GM21737 (cell line): ENCODE data around the gene PRDM2.

Experiments
- ATAC-seq: cut with Tn5 transposase; IDR thresholded peaks from one replicate; pipeline ENCODE4 v1.9.1; 2021; ENCODE audit warnings: mild to moderate bottlenecking, moderate library complexity; ENCODE audit not compliant: unreplicated experiment

PRDM2 gene

GRCh38 chr1:13832100-13832499, 132.1 kb downstream of the PRDM2 start:
- ATAC-seq = no peak

GRCh38 chr1:13832536-13832935, 132.5 kb downstream of the PRDM2 start:
- ATAC-seq = no peak

- ATAC-seq = no peak
Measured at GRCh38 chr1:13836136-13836535, 136.1 kb downstream of the PRDM2 start.

GRCh38 chr1:13836631-13837030, 136.6 kb downstream of the PRDM2 start:
- no peak for ATAC-seq

GRCh38 chr1:13838236-13838635, 138.2 kb downstream of the PRDM2 start:
- ATAC-seq = no peak

- no peak for ATAC-seq
Measured at GRCh38 chr1:13842497-13842896, 142.5 kb downstream of the PRDM2 start.

- ATAC-seq = no peak
Measured at GRCh38 chr1:13851726-13852125, 151.7 kb downstream of the PRDM2 start.

- no peak for ATAC-seq
Measured at GRCh38 chr1:13855554-13855953, 155.6 kb downstream of the PRDM2 start.

- no peak for ATAC-seq
Measured at GRCh38 chr1:13860031-13860430, 160.0 kb downstream of the PRDM2 start.

GRCh38 chr1:13864760-13865159, 164.8 kb downstream of the PRDM2 start:
- ATAC-seq = no peak

GRCh38 chr1:13865851-13866250, 165.9 kb downstream of the PRDM2 start:
- ATAC-seq = no peak

- no peak for ATAC-seq
Measured at GRCh38 chr1:13867603-13868002, 167.6 kb downstream of the PRDM2 start.

GRCh38 chr1:13869172-13869797, 169.3 kb downstream of the PRDM2 start:
- ATAC-seq = no peak

- ATAC-seq = no peak
Measured at GRCh38 chr1:13871413-13871812, 171.4 kb downstream of the PRDM2 start.

GRCh38 chr1:13871886-13872285, 171.9 kb downstream of the PRDM2 start:
- ATAC-seq = no peak

GRCh38 chr1:13873032-13873431, 173.0 kb downstream of the PRDM2 start:
- ATAC-seq = no peak
